ENCODE measurements around the gene SNX5.

- TF ChIP-seq TAF1 (IDR thresholded peaks at IDR 0.05; ENCODE audit: control insufficient read depth, extremely low read depth, insufficient read depth, low read length, severe bottlenecking) (no peak), JUNB (CRISPR knock-in tag; conservative IDR thresholded peaks at IDR 0.05) (no peak), ZSCAN29 (IDR thresholded peaks at IDR 0.05) (no peak), TEAD2 (tag; IDR thresholded peaks at IDR 0.05) (no peak), POLR2A (conservative IDR thresholded peaks at IDR 0.05) (no peak), USF1 (CRISPR knock-in tag; IDR thresholded peaks at IDR 0.05) (no peak), BRF2 (IDR thresholded peaks at IDR 0.05; ENCODE audit: borderline replicate concordance, insufficient read depth, insufficient read length) (no peak)
- TF ChIP-seq, protein P1, sequence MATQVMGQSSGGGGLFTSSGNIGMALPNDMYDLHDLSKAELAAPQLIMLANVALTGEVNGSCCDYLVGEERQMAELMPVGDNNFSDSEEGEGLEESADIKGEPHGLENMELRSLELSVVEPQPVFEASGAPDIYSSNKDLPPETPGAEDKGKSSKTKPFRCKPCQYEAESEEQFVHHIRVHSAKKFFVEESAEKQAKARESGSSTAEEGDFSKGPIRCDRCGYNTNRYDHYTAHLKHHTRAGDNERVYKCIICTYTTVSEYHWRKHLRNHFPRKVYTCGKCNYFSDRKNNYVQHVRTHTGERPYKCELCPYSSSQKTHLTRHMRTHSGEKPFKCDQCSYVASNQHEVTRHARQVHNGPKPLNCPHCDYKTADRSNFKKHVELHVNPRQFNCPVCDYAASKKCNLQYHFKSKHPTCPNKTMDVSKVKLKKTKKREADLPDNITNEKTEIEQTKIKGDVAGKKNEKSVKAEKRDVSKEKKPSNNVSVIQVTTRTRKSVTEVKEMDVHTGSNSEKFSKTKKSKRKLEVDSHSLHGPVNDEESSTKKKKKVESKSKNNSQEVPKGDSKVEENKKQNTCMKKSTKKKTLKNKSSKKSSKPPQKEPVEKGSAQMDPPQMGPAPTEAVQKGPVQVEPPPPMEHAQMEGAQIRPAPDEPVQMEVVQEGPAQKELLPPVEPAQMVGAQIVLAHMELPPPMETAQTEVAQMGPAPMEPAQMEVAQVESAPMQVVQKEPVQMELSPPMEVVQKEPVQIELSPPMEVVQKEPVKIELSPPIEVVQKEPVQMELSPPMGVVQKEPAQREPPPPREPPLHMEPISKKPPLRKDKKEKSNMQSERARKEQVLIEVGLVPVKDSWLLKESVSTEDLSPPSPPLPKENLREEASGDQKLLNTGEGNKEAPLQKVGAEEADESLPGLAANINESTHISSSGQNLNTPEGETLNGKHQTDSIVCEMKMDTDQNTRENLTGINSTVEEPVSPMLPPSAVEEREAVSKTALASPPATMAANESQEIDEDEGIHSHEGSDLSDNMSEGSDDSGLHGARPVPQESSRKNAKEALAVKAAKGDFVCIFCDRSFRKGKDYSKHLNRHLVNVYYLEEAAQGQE (IDR thresholded peaks at IDR 0.05; ENCODE audit: borderline replicate concordance), result no peak
- TF ChIP-seq, protein P1 (CRISPR knock-in tag; IDR thresholded peaks at IDR 0.05; ENCODE audit: low read depth), result no peak
- TF ChIP-seq, protein P2, sequence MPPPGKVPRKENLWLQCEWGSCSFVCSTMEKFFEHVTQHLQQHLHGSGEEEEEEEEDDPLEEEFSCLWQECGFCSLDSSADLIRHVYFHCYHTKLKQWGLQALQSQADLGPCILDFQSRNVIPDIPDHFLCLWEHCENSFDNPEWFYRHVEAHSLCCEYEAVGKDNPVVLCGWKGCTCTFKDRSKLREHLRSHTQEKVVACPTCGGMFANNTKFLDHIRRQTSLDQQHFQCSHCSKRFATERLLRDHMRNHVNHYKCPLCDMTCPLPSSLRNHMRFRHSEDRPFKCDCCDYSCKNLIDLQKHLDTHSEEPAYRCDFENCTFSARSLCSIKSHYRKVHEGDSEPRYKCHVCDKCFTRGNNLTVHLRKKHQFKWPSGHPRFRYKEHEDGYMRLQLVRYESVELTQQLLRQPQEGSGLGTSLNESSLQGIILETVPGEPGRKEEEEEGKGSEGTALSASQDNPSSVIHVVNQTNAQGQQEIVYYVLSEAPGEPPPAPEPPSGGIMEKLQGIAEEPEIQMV (tag; conservative IDR thresholded peaks at IDR 0.05; ENCODE audit: low read depth), result no peak
- TF ChIP-seq, protein P3, sequence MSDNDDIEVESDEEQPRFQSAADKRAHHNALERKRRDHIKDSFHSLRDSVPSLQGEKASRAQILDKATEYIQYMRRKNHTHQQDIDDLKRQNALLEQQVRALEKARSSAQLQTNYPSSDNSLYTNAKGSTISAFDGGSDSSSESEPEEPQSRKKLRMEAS (CRISPR knock-in tag; IDR thresholded peaks at IDR 0.05), result no peak
Measured at GRCh38 chr20:18003897-18004296, 35.3 kb upstream of the SNX5 start.

Measured in K562 (cell line).